ENCODE results near the gene TSPAN5. TPM values are rescaled to one million over a fixed set of nuclear protein-coding genes. Genes with fewer than 3 reads are reported as not detected.

The TSPAN5 gene
- total and polyA plus RNA-seq, 3 donors from 2014 or later: 27.8 to 57.2 (median 30.8) TPM

DNA sequence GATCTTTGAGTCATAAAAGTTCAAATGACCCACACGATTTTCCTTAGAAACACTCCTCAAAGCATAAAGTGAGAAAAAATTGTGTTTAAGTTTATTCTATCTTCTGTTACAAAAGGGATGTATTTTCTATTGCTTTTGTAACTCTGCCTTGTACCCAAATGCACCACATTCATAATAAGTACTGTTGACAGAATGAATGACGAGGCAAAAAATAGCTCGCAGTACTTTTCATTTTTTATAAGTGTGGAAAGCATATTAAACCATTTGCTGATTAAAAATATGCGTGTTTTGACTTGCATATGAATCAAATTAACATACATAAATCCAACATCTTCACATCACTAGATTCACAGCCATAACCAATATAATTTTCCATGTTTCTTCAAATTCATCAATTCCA, 11.2 kb upstream of the TSPAN5 start:
- Histone ChIP-seq H3K9me3 (no peaks in the 10 kb centered on the region), H3K27ac (no peak overlapping the region), H3K36me3 (ENCODE audit: low read depth, missing control alignments) (no peaks in the 10 kb centered on the region), H3K27me3 (no peaks in the 10 kb centered on the region), H3K4me3 (no peak overlapping the region), H3K4me1 (no peaks in the 10 kb centered on the region)
- 93 to 95% methylated on average over 4 of the region's 4 CpGs for WGBS, 2 donors
- DNase-seq: no peak
- TF ChIP-seq CTCF (IDR thresholded peaks at IDR 0.05): no peak
- TF ChIP-seq POLR2A (IDR thresholded peaks at IDR 0.05): no peak
- intact Hi-C loops (cut with DNase I; ENCODE audit: low total_unique reads): no loop called here

DNA sequence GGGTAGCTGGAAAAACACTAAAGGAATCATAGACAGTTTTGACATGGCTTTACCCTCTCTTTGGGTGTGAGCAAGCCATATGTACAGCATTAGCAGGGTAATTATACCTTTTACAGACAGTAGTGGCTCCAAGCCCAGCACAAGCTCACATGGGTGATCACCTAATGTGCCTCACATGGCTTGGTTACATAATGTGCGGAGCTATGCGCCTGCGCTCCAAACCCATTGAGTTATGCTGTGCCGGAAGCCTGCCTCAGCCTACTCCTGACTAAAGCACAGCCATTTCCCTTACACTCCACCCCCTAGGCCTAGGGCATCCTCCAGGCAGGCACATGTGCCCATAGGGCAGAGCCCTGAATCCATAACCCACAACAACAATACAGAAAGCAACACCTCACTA, 6.5 kb upstream of the TSPAN5 start:
- TF ChIP-seq CTCF (IDR thresholded peaks at IDR 0.05): no peak
- no peak for TF ChIP-seq POLR2A (IDR thresholded peaks at IDR 0.05)
- Histone ChIP-seq H3K27me3 (no peaks in the 10 kb centered on the region), H3K4me1 (no peaks in the 10 kb centered on the region), H3K27ac (no peak overlapping the region), H3K9me3 (no peaks in the 10 kb centered on the region), H3K36me3 (ENCODE audit: low read depth, missing control alignments) (no peaks in the 10 kb centered on the region), H3K4me3 (no peak overlapping the region)
- no peak for DNase-seq
- 98% methylated on average over 4 of the region's 4 CpGs; no CpG with 5 or more reads in 1 of the 2 donors for WGBS, 2 donors
- intact Hi-C loops (cut with DNase I; ENCODE audit: low total_unique reads): no loop called here

DNA sequence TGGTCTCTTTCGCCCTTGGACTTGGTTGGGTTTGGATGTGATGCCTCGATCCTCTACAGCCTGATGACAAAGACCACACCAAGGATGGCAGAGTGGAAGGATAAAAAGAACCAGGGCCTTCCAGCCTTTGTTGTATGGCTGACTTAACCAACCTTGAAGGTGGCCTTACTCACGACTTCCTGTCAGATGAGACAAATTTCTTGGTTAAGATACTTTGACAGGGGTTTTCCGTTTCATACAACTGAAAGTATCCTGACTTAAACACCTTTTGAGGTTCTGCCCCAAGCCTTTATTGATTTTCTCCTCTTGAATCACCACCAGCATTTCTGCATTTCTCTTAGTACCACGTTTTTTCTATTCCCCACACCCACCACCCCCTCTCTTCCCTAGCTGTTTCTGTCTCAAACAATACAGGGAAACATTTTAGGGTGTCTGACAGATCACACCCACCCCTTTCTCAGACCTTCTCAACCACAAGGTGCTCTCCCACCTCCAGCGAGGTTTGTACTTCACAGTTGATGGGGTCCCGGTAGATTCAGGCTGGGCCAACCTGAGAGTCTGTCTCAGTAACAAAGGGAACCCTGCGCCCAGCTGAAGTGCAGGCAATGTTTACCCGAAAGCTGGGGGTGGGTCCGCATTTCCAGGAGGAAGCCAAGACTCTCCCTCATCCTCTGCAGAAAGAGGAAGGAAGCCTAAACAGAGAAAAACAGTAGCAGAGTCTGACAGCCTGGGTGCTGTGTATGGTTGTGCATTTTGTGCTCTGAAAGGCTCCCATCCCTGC, 5.0 kb upstream of the TSPAN5 start:
- intact Hi-C loops (cut with DNase I; ENCODE audit: low total_unique reads): no loop called here
- TF ChIP-seq CTCF (IDR thresholded peaks at IDR 0.05): no peak
- TF ChIP-seq POLR2A (IDR thresholded peaks at IDR 0.05): no peak
- WGBS, 2 donors: 85 to 88% methylated on average over 10 of the region's 10 CpGs
- Histone ChIP-seq H3K9me3 (no peaks in the 10 kb centered on the region), H3K4me1 (peaks cover 6% of the 10 kb centered on the region), H3K27me3 (no peaks in the 10 kb centered on the region), H3K27ac (no peak overlapping the region), H3K36me3 (ENCODE audit: low read depth, missing control alignments) (no peaks in the 10 kb centered on the region), H3K4me3 (no peak overlapping the region)
- DNase-seq: no peak

- no peak for DNase-seq
- WGBS, 2 donors: 82 to 85% methylated on average over 7 of the region's 7 CpGs
- no peak overlapping the region for H3K27ac ChIP-seq
- no peaks in the 10 kb centered on the region for H3K9me3 ChIP-seq
- no peak overlapping the region for H3K4me3 ChIP-seq
- intact Hi-C loops (cut with DNase I; ENCODE audit: low total_unique reads): no loop called here
- no peaks in the 10 kb centered on the region for H3K27me3 ChIP-seq
- no peaks in the 10 kb centered on the region for H3K36me3 ChIP-seq (ENCODE audit: low read depth, missing control alignments)
- no peak for TF ChIP-seq POLR2A (IDR thresholded peaks at IDR 0.05)
- no peak for TF ChIP-seq CTCF (IDR thresholded peaks at IDR 0.05)
- H3K4me1 ChIP-seq: peaks cover 6% of the 10 kb centered on the region
These were observed 4.3 kb upstream of the TSPAN5 start for GRCh38 chr4:98662626-98663225.

Measured in testis (tissue), 3 donors.